Uterus (tissue), 4 donors: ENCODE measurements around the gene ANKRD11. TPM values are rescaled to one million over a fixed set of nuclear protein-coding genes. Genes with fewer than 3 reads are reported as not detected.

Experiments used
- DNase-seq, 2 donors: peaks; one replicate each; pipeline ENCODE4 v3.0.0-alpha.2; 2019 to 2020
- H3K27ac ChIP-seq, 2 donors: fragments of 200-600 bp; sonication (generic); 1 replicate in 1 of 2; 2 replicates in 1 of 2; pipeline ENCODE4 v1.5.1; 2016 to 2018
- H3K27me3 ChIP-seq, 2 donors: fragments of 200-600 bp; sonication (generic); one replicate each; pipeline ENCODE4 v1.5.1; 2018 to 2019; ENCODE audit warnings: control low read depth in 1 of 2
- H3K36me3 ChIP-seq, 2 donors: fragments of 200-600 bp; sonication (generic); one replicate each; pipeline ENCODE4 v1.5.1; 2019; ENCODE audit warnings: control low read depth in 1 of 2
- H3K4me1 ChIP-seq, 2 donors: fragments of 200-600 bp; sonication (generic); one replicate each; pipeline ENCODE4 v1.5.1; 2018 to 2019; ENCODE audit warnings: control low read depth in 1 of 2
- H3K4me3 ChIP-seq, 2 donors: fragments of 200-600 bp; sonication (generic); 1 replicate in 1 of 2; 2 replicates in 1 of 2; pipeline ENCODE4 v1.5.1; 2018 to 2019; ENCODE audit warnings: mild to moderate bottlenecking in 1 of 2
- H3K9me3 ChIP-seq, 2 donors: fragments of 200-600 bp; sonication (generic); one replicate each; pipeline ENCODE4 v1.5.1; 2019; ENCODE audit warnings: control low read depth in 1 of 2
- POLR2A ChIP-seq, 2 donors: fragments of 450-650 bp; IDR thresholded peaks; one replicate each; pipeline ENCODE4 v1.6.1; 2016; ENCODE audit warnings: antibody characterized with exemption in 2 of 2, mild to moderate bottlenecking in 1 of 2, moderate library complexity in 1 of 2
- intact Hi-C: fragments of 100-400 bp; cut with DNase I; formaldehyde crosslinking; loops from one replicate; pipeline ENCODE4 v1.15.1; 2023; ENCODE audit warnings: low total_unique reads
- total RNA-seq, 4 donors: library from RNA; depleted of rRNA in 3 of 4; stranded (reverse); fragments of >200 nt in 3 of 4; gene quantifications; one replicate each; pipeline versions ENCODE4 v1.1.0 to v1.2.4, GENCODE V29; 2014 to 2023
- TF ChIP-seq, protein P1 (sequence below), 4 experiments: fragments of 200-600 bp in 2 of 4; fragments of 450-650 bp in 2 of 4; sonication (generic) in 2 of 4; IDR thresholded peaks; one replicate each; pipeline ENCODE4 v1.5.1; 2016 to 2019; ENCODE audit warnings: antibody characterized with exemption in 4 of 4, mild to moderate bottlenecking in 2 of 4, moderate library complexity in 1 of 4
- donor health status: DM: yes; HTN: yes; CAD: no.

The ANKRD11 gene
- total RNA-seq, 4 donors from 2014 or later: 20.5 to 182 (median 45.5) TPM

DNA sequence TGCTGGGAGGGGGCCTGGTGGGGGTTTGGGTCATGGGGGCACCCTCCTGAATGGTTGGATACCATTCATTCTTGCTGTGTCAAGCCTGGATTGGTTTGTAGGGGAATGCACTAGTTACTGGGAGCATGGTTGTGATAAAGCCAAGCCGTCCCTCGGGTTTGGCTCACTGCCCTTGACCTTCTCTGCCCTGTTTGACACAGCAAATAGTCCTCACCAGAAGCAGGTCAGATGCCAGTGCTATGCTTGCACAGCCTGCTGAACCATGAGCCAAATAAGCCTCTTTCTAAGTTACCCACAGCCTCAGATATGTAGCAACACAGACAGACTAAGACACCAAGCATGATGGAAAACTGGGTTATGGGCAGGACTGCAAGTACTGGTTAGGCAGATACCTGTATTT, 258.3 kb downstream of the ANKRD11 start:
- intact Hi-C loops: no loop called here
- TF ChIP-seq POLR2A (IDR thresholded peaks at IDR 0.05): no peak
- TF ChIP-seq, protein P1, sequence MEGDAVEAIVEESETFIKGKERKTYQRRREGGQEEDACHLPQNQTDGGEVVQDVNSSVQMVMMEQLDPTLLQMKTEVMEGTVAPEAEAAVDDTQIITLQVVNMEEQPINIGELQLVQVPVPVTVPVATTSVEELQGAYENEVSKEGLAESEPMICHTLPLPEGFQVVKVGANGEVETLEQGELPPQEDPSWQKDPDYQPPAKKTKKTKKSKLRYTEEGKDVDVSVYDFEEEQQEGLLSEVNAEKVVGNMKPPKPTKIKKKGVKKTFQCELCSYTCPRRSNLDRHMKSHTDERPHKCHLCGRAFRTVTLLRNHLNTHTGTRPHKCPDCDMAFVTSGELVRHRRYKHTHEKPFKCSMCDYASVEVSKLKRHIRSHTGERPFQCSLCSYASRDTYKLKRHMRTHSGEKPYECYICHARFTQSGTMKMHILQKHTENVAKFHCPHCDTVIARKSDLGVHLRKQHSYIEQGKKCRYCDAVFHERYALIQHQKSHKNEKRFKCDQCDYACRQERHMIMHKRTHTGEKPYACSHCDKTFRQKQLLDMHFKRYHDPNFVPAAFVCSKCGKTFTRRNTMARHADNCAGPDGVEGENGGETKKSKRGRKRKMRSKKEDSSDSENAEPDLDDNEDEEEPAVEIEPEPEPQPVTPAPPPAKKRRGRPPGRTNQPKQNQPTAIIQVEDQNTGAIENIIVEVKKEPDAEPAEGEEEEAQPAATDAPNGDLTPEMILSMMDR (IDR thresholded peaks at IDR 0.05): no peak
- H3K4me3 ChIP-seq: no peak overlapping the region
- H3K27me3 ChIP-seq: no peaks in the 10 kb centered on the region
- no peaks in the 10 kb centered on the region for H3K4me1 ChIP-seq
- H3K36me3 ChIP-seq: no peaks in the 10 kb centered on the region
- no peak for DNase-seq
- no peaks in the 10 kb centered on the region for H3K9me3 ChIP-seq
- no peak overlapping the region for H3K27ac ChIP-seq

DNA sequence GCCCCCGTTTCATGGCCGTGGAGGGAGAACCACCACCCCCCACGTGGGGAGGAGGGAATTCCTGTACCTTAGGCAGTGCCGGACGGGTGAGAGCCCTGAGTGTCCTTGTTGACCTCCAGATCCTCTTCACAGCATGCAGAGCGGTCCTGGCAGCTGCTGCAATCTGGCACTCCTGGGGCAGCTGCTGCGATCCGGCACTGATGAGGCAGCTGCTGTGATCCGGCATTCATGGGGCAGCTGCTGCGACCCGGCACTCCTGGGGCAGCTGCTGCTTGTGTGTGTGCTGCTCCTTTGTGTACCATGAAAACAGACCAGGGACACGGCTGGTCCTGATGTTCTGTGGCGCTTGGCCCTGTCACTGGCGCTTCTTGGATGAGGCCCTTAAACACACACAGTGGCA, 260.1 kb downstream of the ANKRD11 start:
- no peak overlapping the region for H3K4me3 ChIP-seq
- TF ChIP-seq POLR2A (IDR thresholded peaks at IDR 0.05): no peak
- TF ChIP-seq, protein P1 (IDR thresholded peaks at IDR 0.05): no peak
- DNase-seq: no peak
- no peaks in the 10 kb centered on the region for H3K27me3 ChIP-seq
- H3K9me3 ChIP-seq: no peaks in the 10 kb centered on the region
- no peak overlapping the region for H3K27ac ChIP-seq
- no peaks in the 10 kb centered on the region for H3K36me3 ChIP-seq
- no peaks in the 10 kb centered on the region for H3K4me1 ChIP-seq
- intact Hi-C loops: no loop called here

DNA sequence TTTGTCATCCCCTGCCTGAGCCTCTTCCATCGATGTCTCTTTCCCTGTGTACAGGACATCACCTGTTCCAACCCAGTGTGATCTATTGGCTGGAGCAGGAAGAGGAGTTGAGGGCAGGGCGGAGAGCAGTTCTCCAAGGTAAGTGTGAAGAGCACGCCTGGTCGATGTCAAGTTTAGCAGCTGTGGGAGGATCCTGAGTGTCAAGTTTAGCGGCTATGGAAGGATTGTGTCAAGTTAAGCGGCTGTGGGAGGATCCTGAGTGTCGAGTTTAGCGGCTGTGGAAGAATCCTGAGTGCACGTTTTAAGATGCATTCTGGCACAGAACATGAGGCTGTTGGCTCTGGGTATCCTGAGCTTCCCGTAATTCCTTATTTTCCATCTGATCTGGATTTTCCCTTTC, 265.7 kb downstream of the ANKRD11 start:
- no peak for DNase-seq
- Histone ChIP-seq H3K4me3 (no peak overlapping the region), H3K27ac (no peak overlapping the region), H3K27me3 (no peaks in the 10 kb centered on the region), H3K9me3 (no peaks in the 10 kb centered on the region), H3K4me1 (no peaks in the 10 kb centered on the region), H3K36me3 (no peaks in the 10 kb centered on the region)
- TF ChIP-seq POLR2A (IDR thresholded peaks at IDR 0.05): no peak
- TF ChIP-seq, protein P1 (IDR thresholded peaks at IDR 0.05): no peak
- intact Hi-C loops: no loop called here

DNA sequence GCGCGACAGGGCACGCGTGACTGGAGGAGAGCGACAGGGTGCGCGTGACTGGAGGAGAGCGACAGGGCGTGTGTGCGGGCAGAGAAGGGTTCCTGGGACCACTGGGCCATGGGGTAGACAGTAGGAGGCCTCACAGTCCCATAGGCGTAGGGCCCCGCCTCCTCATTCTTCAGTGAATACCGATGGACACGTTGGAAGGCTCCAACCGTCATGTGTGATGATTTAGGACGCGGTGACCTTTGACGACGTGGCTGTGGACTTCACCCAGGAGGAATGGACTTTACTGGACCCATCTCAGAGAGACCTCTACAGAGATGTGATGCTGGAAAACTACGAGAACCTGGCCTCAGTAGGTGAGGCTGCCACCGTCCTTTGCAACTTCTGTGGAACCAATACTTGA, 267.4 kb downstream of the ANKRD11 start:
- Histone ChIP-seq H3K4me1 (no peaks in the 10 kb centered on the region), H3K4me3 (no peak overlapping the region), H3K36me3 (no peaks in the 10 kb centered on the region), H3K27me3 (no peaks in the 10 kb centered on the region), H3K27ac (no peak overlapping the region), H3K9me3 (no peaks in the 10 kb centered on the region)
- intact Hi-C loops: no loop called here
- DNase-seq: no peak
- TF ChIP-seq, protein P1 (IDR thresholded peaks at IDR 0.05): no peak
- TF ChIP-seq POLR2A (IDR thresholded peaks at IDR 0.05): no peak

DNA sequence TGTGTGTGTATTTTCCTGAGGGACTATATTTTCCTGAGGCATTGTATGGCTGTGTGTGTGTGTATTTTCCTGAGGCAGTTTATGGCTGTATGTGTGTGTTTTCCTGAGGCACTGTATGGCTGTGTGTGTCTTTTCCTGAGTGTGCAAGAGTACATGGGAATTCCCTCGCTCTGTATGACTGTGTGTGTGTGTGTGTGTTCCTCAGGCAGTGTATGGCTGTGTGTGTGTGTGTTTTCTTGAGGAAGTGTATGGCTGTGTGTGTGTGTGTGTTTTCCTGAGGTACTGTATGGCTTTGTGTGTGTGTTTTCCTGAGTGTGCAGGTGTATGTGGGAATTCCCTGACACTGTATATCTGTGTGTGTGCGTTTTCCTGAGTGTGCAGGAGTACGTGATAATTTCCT, 268.8 kb downstream of the ANKRD11 start:
- TF ChIP-seq, protein P1 (IDR thresholded peaks at IDR 0.05): no peak
- no peak for TF ChIP-seq POLR2A (IDR thresholded peaks at IDR 0.05)
- no peak for DNase-seq

More for the DNA sequence above, 268.8 kb downstream of the ANKRD11 start:
- H3K27me3 ChIP-seq: no peaks in the 10 kb centered on the region
- H3K4me1 ChIP-seq: no peaks in the 10 kb centered on the region
- no peak overlapping the region for H3K4me3 ChIP-seq
- no peaks in the 10 kb centered on the region for H3K9me3 ChIP-seq
- no peak overlapping the region for H3K27ac ChIP-seq
- intact Hi-C loops: no loop called here
- H3K36me3 ChIP-seq: no peaks in the 10 kb centered on the region
